GM21529 (cell line): ENCODE measurements around the gene CDKL4.
"Not testable (repeated sequence)": the region's sequence is repeated elsewhere in the genome, so short reads cannot be mapped to it uniquely, and the experiment has no call there.

Experiments
- ATAC-seq: cut with Tn5 transposase; IDR thresholded peaks from one replicate; pipeline ENCODE4 v1.9.1; 2021; ENCODE audit not compliant: unreplicated experiment

Gene CDKL4

GRCh38 chr2:39243469-39244123 lies at the start of gene CDKL4:
CDKL4 (minus strand) TSS chr2:39243970.
- no peak for ATAC-seq

GRCh38 chr2:39290433-39290832 lies 46.7 kb upstream of the CDKL4 start:
- no peak for ATAC-seq

GRCh38 chr2:39289609-39290008 lies 45.8 kb upstream of the CDKL4 start:
- ATAC-seq, result no peak

GRCh38 chr2:39283561-39283960 lies 39.8 kb upstream of the CDKL4 start:
- no peak for ATAC-seq

GRCh38 chr2:39281391-39281790 lies 37.6 kb upstream of the CDKL4 start:
- ATAC-seq, result no peak

DNA sequence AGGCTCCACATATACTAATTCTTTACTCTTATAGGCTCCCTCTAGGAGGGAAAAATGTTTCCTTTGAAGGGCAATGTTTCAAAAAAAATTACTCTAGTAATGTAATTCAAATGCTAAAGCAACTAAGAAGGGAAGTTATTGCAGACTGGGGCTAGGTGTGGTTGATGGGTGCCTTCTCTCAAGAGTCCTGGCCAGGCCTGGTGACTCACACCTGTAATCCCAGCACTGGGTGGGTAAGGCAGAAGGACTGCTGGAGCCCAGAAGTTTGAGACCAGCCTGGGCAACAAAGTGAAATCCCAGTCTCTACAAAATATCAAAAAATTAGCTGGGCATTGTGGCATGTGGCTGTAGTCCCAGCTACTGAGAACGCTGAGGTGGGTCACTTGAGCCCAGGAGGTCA lies 31.2 kb upstream of the CDKL4 start:
- ATAC-seq, result no peak

DNA sequence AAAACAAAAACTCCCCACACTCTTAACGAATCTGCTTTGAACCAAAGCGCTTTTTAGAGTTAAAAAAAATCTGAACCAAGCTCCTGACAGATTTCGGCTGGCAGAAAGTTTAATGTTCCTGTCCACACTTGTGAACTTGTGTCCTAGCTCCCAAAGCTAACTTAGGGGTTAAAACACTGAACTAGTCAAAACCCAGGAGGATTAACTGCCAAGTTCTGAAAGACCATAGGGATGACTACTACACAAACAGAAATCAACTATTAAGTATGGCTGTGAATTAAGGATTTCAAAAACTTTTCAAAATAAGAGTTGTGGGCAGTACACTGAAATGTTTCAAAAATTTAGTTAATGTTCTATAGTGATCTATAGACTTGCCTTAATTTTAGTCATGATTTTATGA lies 26.2 kb upstream of the CDKL4 start:
- ATAC-seq, result no peak

DNA sequence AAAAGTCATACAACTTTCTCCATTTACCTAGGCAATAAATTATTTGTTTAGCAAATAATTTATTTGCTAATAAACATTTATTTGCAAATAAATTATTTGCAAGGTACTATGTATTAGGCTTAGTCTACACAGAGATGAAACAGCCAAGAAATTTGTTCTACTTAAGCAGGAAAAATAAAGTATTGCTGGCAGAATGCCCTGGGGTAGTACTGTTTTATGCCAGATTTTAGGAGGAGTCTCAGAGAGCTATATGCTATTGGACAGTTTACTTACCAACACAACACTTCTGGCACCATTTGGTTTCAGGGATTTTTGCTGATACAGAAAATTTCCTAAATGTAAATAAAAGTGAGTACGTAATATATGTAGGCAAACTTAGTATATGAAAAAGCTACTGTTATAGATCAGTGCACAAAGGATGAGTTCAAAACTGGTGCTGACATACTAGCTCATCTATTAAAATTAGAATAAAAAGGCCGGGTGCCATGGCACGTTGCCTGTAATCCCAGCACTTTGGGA lies 23.2 kb upstream of the CDKL4 start:
- ATAC-seq, result no peak

GRCh38 chr2:39266139-39266805 lies 22.5 kb upstream of the CDKL4 start:
- peak; percentile 79 for ATAC-seq

GRCh38 chr2:39265315-39265714 lies 21.5 kb upstream of the CDKL4 start:
- no peak for ATAC-seq

GRCh38 chr2:39264733-39265132 lies 21.0 kb upstream of the CDKL4 start:
- peak; percentile 63 for ATAC-seq

DNA sequence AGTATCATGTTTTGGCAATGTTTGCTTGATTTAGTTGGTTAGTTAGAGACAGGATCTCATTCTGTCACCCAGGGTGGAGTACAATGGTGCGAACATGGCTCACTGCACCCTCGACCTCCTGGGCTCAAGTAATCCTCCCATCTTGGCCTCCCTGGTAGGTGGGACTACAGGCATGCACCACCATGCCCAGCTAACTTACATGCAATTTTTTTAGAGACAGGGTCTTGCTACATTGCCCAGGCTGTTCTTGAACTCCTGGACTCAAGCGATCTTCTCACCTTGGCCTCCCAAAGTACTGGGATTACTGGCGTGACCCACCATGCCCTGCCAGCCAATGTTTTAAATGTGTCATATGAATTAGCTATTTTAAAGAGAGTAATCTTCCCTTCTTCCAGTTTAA lies 16.3 kb upstream of the CDKL4 start:
- ATAC-seq, result no peak

GRCh38 chr2:39256040-39256439 lies 12.3 kb upstream of the CDKL4 start:
- ATAC-seq, result no peak

- ATAC-seq, result no peak
These were observed 9.2 kb upstream of the CDKL4 start for GRCh38 chr2:39252888-39253518.

- ATAC-seq, result no peak
These were observed 3.8 kb upstream of the CDKL4 start for GRCh38 chr2:39247512-39248043.

DNA sequence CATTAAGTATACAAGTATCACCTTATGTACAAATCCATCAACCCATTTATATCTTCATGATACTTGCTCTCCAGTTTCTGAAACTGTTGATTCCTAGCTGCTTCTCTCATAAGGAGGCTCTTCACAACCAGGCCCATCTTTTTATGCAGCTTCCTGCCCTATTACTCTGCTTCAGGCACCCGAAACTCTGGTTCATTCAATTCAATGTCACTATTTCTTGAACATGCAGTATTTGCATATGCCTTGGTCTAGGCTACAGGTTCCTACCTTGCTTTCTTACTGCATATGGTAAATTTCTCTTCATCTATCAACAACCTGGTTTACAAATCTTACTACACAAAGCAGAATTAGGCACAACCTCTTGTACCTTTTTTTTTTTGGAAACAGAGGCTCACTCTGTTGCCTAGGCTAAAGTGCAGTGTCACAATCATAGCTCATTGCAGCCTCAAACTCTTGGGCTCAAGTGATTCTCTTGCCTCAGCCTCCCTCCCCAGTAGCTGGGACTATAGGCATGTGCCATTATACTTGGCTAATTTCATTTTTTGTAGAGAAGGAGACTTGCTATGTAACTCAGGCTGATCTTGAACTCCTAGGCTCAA lies 2.7 kb upstream of the CDKL4 start:
- no peak for ATAC-seq

GRCh38 chr2:39244963-39245625 lies 1.3 kb upstream of the CDKL4 start:
- ATAC-seq, result not testable (repeated sequence)

DNA sequence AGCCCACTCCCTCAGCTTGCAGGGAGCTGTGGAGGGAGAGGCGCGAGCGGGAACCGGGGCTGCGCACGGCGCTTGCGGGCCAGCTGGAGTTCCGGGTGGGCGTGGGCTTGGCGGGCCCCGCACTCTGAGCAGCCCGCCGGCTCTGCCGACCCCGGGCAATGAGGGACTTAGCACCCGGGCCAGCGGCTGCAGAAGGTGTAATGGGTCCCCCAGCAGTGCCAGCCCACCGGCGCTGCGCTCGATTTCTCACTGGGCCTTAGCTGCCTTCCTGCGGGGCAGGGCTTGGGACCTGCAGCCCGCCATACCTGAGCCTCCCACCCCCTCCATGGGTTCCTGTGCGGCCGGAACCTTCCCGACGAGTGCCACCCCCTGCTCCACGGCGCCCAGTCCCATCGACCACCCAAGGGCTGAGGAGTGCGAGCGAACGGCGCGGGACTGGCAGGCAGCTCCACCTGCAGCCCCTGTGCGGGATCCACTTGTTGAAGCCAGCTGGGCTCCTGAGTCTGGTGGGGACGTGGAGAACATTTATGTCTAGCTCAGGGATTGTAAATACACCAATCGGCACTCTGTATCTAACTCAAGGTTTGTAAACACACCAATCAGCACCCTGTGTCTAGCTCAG lies 582 bp upstream of the CDKL4 start:
- not testable (repeated sequence) for ATAC-seq

DNA sequence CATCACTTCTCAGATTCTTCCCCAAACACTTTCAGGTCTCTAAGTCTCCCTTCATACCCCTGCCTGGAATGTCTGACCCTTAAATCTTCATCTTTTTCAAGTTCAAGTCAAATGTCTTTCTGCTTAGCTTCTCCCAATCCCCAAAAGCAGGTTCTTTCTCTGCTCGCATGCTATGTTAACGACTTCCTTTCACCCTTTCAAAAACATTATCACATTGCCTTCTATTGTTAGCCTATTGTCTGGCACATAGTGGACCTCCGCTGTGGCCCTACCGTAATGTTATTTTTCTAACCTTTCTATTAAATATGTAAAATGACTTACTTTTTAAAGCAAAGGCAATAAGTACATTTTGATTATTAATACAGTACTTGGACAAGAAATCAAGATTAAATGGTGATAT lies 2.2 kb downstream of the CDKL4 start:
- ATAC-seq, result no peak

- ATAC-seq, result no peak
These were observed 3.0 kb downstream of the CDKL4 start for GRCh38 chr2:39240758-39241157.

- ATAC-seq, result no peak
These were observed 9.0 kb downstream of the CDKL4 start for GRCh38 chr2:39234754-39235153.
